Inferior parietal cortex (tissue), 1 donor: ENCODE data around the gene SRL.
"Not testable (repeated sequence)": the region's sequence is repeated elsewhere in the genome, so short reads cannot be mapped to it uniquely, and the experiment has no call there.

ENCODE experiments used
- DNase-seq: peaks from one replicate; pipeline ENCODE4 v3.0.0-alpha.2; 2016; ENCODE audit errors: extremely low spot score

Gene SRL

GRCh38 chr16:4160658-4161430 lies 81.0 kb downstream of the SRL start:
- DNase-seq = no peak

GRCh38 chr16:4159726-4160125 lies 82.2 kb downstream of the SRL start:
- DNase-seq = no peak

- DNase-seq = no peak
These were observed 83.5 kb downstream of the SRL start for GRCh38 chr16:4158143-4159093.

GRCh38 chr16:4157376-4157825 lies 84.5 kb downstream of the SRL start:
- no peak for DNase-seq

GRCh38 chr16:4156503-4156902 lies 85.4 kb downstream of the SRL start:
- DNase-seq = not testable (repeated sequence)

GRCh38 chr16:4153364-4153763 lies 88.5 kb downstream of the SRL start:
- not testable (repeated sequence) for DNase-seq

- DNase-seq = no peak
These were observed 89.6 kb downstream of the SRL start for GRCh38 chr16:4152267-4152666.

GRCh38 chr16:4147236-4147635 lies 94.6 kb downstream of the SRL start:
- DNase-seq = no peak

- no peak for DNase-seq
These were observed 99.6 kb downstream of the SRL start for GRCh38 chr16:4142268-4142667.

- no peak for DNase-seq
These were observed 100.3 kb downstream of the SRL start for GRCh38 chr16:4141604-4142003.

- no peak for DNase-seq
These were observed 101.2 kb downstream of the SRL start for GRCh38 chr16:4140652-4141051.

GRCh38 chr16:4139968-4140367 lies 101.9 kb downstream of the SRL start:
- DNase-seq = no peak
